Hematopoietic multipotent progenitor cell treated with erythropoietin and hydrocortisone succinate and interleukin-3 and kit ligand, for 8 days (in vitro differentiated cells): ENCODE data around the gene AAGAB.
"Not testable (repeated sequence)": the region's sequence is repeated elsewhere in the genome, so short reads cannot be mapped to it uniquely, and the experiment has no call there.

Experiments
- DNase-seq: peaks from one replicate; pipeline ENCODE4 v3.0.0-alpha.2; 2015

The AAGAB gene

GRCh38 chr15:67168694-67169093 lies 85.8 kb downstream of the AAGAB start:
- DNase-seq, result no peak

DNA sequence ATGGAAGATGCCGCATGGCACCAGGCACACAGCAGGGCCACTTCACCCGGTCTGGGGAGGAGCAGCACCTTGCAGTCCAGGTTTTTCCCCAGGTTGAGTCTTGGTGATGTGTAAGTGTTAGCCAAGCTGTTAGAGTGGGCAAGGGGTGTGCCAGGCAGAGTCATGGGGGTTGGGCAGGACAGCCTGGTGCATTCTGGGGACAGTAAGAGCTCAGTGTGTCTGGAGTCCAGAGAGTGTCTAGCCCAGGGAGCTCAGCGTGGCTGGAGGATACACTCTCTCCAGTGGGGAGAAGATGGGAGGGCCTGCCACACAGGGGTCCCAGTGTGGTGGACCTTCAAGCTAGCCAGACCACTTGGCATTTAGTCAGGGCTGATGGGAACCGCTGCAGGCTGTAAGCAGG lies 87.4 kb downstream of the AAGAB start:
- no peak for DNase-seq

DNA sequence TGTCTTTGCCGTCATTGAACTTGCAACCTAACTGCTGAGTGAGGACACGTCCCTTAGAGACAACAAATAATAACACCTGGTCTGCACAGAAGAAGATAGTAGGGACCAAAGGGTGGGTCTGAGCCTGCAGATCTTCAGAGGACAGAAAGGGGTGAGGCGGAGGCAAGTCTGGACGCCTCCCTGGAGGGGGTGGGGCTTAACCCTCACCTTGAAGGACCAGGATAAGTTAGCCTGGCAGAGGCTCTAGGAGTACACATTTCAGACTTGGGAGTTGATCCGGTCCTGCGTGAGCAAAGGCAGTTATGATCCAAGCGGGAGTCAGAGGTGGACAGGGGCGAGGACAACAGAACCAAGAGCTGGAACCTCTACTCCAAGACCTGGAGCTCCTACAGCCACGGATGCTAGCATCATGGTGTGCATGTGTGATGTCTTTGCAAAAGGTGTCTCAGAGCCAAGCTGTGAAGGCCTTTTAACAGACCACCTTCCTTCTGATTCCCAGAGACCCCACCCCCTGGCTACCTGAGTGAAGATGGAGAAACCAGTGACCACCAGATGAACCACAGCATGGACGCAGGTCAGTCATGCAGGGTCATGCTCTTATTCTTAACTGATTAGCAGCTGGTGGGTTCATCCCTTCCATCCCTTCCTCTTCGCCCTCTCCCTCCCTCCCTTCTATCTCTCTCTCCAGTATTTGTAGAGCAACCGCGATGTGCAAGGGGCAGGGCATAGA lies 88.0 kb downstream of the AAGAB start:
- DNase-seq, result no peak

DNA sequence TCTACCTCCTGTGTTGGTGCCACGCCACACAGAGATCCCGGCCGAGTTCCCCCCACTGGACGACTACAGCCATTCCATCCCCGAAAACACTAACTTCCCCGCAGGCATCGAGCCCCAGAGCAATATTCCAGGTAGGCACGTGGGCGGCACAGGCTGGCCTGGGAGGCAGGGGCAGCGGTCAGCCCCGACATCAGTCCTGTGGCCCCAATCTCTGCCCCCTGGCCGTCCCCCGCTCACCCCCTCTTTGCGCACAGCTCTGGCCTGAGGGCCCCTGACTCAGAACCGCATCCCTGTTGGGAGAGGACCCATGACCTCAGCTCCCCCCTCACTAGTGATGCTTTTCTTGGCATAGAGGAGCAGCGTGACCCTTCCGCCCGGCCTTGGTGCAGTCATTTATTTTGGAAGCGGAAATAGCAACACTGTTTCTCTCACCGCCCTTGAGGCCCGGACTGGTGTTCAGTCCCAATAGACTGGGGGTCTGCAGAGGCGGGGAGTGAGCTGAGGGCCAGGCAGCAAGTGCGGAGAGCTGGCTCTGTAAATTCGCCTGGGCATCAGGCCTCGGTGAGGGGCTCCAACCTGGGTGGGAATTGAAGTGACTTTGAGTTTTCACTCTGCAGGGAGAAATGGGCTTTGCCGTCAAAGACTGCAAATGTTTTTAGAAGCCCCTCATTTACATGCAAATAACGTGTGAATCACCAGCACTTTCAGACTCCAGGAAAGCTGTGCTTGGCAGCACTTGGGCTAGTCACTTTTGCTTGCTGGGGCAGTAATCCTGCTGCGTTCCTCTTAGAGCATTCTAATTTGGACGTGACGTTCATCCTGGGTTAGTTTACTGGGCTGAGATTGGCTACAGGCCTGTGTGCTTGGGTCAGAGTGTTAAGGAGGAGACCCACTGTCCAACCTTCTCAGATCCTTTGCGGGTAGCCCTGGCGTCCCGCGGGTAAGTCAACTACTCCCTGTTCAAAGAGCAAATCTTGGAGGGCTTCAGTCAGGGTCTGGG lies 88.9 kb downstream of the AAGAB start:
- no peak for DNase-seq

GRCh38 chr15:67164811-67165253 lies 89.6 kb downstream of the AAGAB start:
- no peak for DNase-seq

DNA sequence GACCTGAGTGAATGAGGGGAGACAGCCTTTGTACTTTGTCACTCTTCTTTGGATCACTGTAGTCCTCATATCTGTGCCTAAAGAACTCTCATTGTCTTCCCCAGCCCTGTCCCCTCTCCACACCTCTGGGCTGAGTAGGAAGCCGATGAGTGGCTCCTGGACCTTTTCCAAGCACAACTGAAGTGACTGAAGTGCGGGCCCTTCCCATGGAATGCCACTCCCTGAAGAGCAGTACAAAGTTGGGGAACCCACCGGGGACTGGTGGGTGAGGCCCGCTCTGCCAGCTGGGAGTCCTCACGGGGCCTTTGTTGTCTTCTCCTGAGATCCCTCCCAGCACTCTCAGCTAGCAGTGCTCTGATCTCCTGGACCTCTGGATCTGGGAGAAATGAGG lies 90.1 kb downstream of the AAGAB start:
- DNase-seq, result no peak

- DNase-seq, result no peak
Observed at GRCh38 chr15:67163180-67163579, 91.3 kb downstream of the AAGAB start.

DNA sequence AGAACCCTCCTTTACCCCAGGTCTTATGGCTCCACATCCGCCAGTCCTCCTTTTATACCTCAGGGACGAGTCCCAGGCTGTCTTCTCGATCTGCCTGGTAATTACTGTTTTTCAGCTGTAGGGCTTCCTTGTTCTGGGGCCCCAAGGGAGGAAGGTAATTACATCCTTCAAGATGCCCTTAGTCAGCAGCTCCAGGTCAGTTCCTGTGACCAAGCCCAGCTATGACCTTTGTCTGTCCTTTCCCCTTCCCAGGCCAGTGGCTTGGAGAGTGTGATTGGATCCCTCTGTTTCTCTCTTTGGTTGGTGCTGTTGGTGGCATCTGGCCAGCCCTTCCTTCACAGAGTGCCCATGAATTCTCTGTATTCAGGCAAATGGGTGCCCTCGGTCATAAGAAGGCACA lies 92.6 kb downstream of the AAGAB start:
- no peak for DNase-seq

GRCh38 chr15:67161412-67161811 lies 93.0 kb downstream of the AAGAB start:
- DNase-seq, result no peak

- DNase-seq, result no peak
Observed at GRCh38 chr15:67158367-67158766, 96.1 kb downstream of the AAGAB start.

GRCh38 chr15:67157521-67158252 lies 96.8 kb downstream of the AAGAB start:
- DNase-seq, result no peak

DNA sequence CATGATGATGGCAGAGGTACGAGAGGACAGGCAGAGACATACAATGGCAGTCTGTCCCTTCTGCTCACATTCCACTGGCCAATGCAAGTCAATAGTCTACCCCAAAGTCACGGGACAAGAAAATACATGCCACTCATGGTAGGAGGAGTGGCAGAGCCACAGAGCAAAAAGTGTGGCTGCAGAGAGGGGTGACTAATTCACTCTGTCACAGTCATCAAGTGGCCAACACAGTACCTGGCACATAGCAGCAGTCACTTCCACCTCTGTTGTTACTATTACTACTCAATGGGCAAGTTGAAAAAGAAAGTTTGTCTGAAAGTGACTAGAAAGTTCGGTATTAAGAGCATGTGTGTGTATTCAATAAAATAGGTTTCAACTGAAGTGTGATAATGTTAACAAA lies 97.6 kb downstream of the AAGAB start:
- DNase-seq, result no peak

DNA sequence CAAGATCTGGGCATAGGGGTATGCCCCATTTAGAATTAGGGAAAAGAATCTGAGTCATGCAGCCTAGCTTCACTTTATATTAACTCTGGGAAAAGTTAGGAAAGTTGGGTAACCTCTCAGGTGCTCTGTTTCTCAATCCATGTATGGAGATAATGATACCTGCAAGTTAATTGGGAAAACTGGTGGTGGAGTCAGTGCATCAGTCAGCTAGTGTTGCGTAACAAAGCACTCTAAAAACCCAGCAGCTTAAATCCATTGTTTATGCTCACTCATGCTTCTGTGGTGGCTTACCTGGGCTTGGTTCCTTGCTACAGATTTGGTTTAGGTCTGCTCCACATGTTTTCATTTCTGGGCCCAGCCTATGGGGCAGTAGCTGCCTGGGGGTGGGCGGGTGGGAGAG lies 98.0 kb downstream of the AAGAB start:
- no peak for DNase-seq

DNA sequence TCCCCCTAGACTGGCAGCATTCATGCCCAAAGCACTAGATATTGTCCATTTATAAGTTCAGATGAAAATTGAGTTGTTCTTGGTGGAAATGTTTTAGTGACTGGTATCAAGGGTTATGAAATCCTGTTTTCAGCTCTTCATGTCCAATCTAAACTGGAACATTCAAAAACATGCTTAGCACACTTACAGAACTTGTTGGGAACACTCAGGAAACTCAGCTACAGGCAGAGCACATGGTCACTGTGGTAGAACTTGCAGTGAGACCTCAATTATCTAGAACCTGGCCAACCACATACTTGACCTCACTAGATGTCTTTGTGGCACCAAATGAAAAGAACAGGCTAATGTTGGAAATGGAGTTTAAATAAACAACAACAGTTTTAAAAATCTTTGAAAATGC lies 100.2 kb downstream of the AAGAB start:
- no peak for DNase-seq

GRCh38 chr15:67153044-67153443 lies 101.4 kb downstream of the AAGAB start:
- not testable (repeated sequence) for DNase-seq

DNA sequence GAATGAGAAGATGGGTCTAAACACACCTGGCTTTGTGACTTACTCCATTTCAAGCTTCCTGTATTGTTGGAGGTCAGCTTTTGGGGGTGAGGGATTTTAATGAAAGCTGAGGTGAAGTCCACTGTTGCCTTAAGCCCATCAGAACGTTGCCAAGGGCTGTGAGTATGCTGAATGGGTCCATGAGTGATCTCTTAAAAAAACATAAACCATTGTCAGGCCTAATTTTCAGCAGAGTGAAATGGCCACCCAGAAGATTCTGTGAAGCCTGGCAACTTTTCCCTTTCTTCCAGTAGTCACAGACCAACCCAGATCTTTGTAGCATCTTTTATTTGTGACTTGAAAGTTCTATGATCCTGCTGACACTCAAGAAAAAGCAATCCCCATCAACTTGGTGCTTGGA lies 102.0 kb downstream of the AAGAB start:
- DNase-seq, result no peak
